ENCODE results near the gene MT1B.

The MT1B gene

GRCh38 chr16:56630134-56630533, 21.6 kb upstream of the MT1B start:
- peaks cover under 1% of the 10 kb centered on the region for H3K4me1 ChIP-seq (ENCODE audit: control insufficient read depth, insufficient read depth, low read length)
- H3K9me3 ChIP-seq (ENCODE audit: control insufficient read depth, insufficient read depth, low read length) = no peaks in the 10 kb centered on the region
- WGBS (ENCODE audit: insufficient coverage, insufficient read length) = no CpG with 5 or more reads among the region's 3 CpGs
- no peak for DNase-seq (ENCODE audit: low read depth, low spot score)
- H3K36me3 ChIP-seq (ENCODE audit: control insufficient read depth, insufficient read depth, low read length) = no peaks in the 10 kb centered on the region
- H3K4me3 ChIP-seq (ENCODE audit: low read length) = no peak overlapping the region
- H3K27ac ChIP-seq (ENCODE audit: low read length) = no peak overlapping the region
- H3K27me3 ChIP-seq (ENCODE audit: control insufficient read depth, insufficient read depth, low read length) = peaks cover 88% of the 10 kb centered on the region

GRCh38 chr16:56631197-56631596, 20.5 kb upstream of the MT1B start:
- peaks cover 2% of the 10 kb centered on the region for H3K4me1 ChIP-seq (ENCODE audit: control insufficient read depth, insufficient read depth, low read length)
- H3K36me3 ChIP-seq (ENCODE audit: control insufficient read depth, insufficient read depth, low read length) = no peaks in the 10 kb centered on the region; the same call in 1 of the 2 replicates
- H3K4me3 ChIP-seq (ENCODE audit: low read length) = no peak overlapping the region
- H3K27me3 ChIP-seq (ENCODE audit: control insufficient read depth, insufficient read depth, low read length) = peaks cover 89% of the 10 kb centered on the region
- no peak for DNase-seq (ENCODE audit: low read depth, low spot score)
- H3K9me3 ChIP-seq (ENCODE audit: control insufficient read depth, insufficient read depth, low read length) = no peaks in the 10 kb centered on the region
- no CpG with 5 or more reads among the region's 10 CpGs for WGBS (ENCODE audit: insufficient coverage, insufficient read length)
- no peak overlapping the region for H3K27ac ChIP-seq (ENCODE audit: low read length)

DNA sequence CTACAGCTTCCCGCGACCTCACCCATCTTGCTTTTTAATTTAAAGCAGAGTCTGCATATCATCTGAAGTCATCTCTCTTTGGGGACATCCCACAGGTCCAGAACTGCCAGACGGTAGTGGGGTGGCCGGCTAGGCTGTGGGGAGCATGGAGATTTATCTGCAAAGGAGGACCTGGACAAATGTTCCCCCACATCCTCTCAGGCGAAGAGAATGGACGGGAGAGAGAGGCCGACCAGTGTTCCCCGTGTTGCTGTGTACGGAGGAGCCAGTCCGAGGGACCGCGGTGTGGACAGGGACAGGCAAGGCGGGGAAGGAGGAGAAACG, 19.9 kb upstream of the MT1B start:
- Histone ChIP-seq H3K4me1 (ENCODE audit: control insufficient read depth, insufficient read depth, low read length) (peaks cover 2% of the 10 kb centered on the region; the same call in 1 of the 2 replicates), H3K36me3 (ENCODE audit: control insufficient read depth, insufficient read depth, low read length) (no peaks in the 10 kb centered on the region; the same call in 1 of the 2 replicates), H3K4me3 (ENCODE audit: low read length) (peak overlapping the region; percentile 7; the same call in 1 of the 2 replicates), H3K9me3 (ENCODE audit: control insufficient read depth, insufficient read depth, low read length) (no peaks in the 10 kb centered on the region), H3K27ac (ENCODE audit: low read length) (no peak overlapping the region), H3K27me3 (ENCODE audit: control insufficient read depth, insufficient read depth, low read length) (peaks cover 89% of the 10 kb centered on the region)
- no peak for DNase-seq (ENCODE audit: low read depth, low spot score)
- no CpG with 5 or more reads among the region's 14 CpGs for WGBS (ENCODE audit: insufficient coverage, insufficient read length)

DNA sequence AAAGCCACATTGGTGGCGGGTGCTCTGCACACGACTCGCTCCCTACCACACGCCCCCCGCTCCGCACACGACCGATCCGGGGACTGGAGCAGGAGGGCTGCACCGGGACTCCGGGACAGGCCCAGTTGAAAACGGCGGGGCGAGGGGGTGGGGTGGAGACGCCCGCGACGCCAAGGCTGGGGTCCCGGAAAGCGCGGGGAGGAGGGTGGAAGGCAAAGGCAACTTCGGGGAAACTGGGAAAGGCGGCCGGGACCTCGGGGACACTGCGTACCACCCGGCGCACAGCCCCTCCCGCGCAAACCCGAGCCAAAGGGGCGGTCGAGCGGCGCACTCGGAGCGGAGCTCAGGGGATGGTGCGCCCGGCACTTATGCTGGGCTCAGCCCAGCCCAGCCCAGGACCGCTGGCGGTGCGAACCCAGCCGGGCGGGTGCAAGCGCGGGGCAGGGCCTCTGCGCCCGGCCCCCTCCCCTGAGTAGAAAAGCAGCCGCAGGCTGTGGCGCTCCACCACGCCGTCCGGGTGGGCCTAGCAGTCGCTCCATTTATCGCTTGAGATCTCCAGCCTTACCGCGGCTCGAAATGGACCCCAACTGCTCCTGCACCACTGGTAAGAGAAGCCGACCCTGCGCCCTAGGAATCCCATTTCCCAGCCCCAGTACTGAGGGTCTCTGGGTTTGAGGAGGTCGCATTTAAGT, 19.4 kb upstream of the MT1B start, which contains the start of gene MT1M:
MT1M (plus strand) TSS at position 504 of the 692 bp plus-strand sequence; CDS start at position 577, 73 bp downstream.
- Histone ChIP-seq H3K4me1 (ENCODE audit: control insufficient read depth, insufficient read depth, low read length) (peaks cover 2% of the 10 kb centered on the region; the same call in 1 of the 2 replicates), H3K27me3 (ENCODE audit: control insufficient read depth, insufficient read depth, low read length) (peaks cover 89% of the 10 kb centered on the region), H3K9me3 (ENCODE audit: control insufficient read depth, insufficient read depth, low read length) (no peaks in the 10 kb centered on the region), H3K36me3 (ENCODE audit: control insufficient read depth, insufficient read depth, low read length) (no peaks in the 10 kb centered on the region; the same call in 1 of the 2 replicates), H3K4me3 (ENCODE audit: low read length) (peak within 1 kb of the TSS; percentile 7; the same call in 1 of the 2 replicates), H3K27ac (ENCODE audit: low read length) (no peak within 1 kb of the TSS)
- WGBS (ENCODE audit: insufficient coverage, insufficient read length) = no CpG with 5 or more reads among the region's 61 CpGs
- no peak for DNase-seq (ENCODE audit: low read depth, low spot score)

DNA sequence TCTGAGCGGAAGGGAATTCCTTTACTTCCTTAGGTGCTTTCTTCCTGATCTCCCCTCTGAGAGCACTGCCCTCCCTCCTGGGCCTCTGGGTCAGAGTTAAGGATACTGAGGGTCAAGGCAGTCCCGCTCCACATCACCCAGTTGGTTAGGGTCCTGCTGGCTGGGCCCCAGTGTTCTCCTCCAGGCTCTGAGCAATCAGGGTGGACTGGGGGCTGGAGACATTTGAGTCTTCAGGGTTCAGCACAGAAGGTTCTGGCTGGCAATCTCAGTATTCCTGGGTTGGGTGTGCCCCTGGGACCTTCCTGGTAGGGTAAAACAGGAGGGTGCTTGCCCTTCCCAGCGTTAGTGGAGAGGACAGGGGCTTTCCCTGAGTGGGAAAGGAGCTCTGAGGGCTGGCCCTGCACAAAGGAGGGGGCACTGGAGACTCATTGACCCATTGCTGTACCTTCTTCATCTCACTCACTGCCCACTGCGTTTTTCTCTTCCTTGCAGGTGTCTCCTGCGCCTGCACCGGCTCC, 18.8 kb upstream of the MT1B start:
- Histone ChIP-seq H3K4me3 (ENCODE audit: low read length) (no peak overlapping the region), H3K9me3 (ENCODE audit: control insufficient read depth, insufficient read depth, low read length) (no peaks in the 10 kb centered on the region), H3K36me3 (ENCODE audit: control insufficient read depth, insufficient read depth, low read length) (no peaks in the 10 kb centered on the region; the same call in 1 of the 2 replicates), H3K4me1 (ENCODE audit: control insufficient read depth, insufficient read depth, low read length) (peaks cover 2% of the 10 kb centered on the region; the same call in 1 of the 2 replicates), H3K27me3 (ENCODE audit: control insufficient read depth, insufficient read depth, low read length) (peaks cover 95% of the 10 kb centered on the region), H3K27ac (ENCODE audit: low read length) (no peak overlapping the region)
- no peak for DNase-seq (ENCODE audit: low read depth, low spot score)
- WGBS (ENCODE audit: insufficient coverage, insufficient read length) = no CpG with 5 or more reads among the region's 6 CpGs

- no CpG with 5 or more reads among the region's 7 CpGs for whole genome bisulfite sequencing (ENCODE audit: insufficient coverage, insufficient read length)
- DNase-seq (ENCODE audit: low read depth, low spot score) = no peak
- no peaks in the 10 kb centered on the region; the same call in 1 of the 2 replicates for H3K36me3 ChIP-seq (ENCODE audit: control insufficient read depth, insufficient read depth, low read length)
- H3K4me3 ChIP-seq (ENCODE audit: low read length) = no peak overlapping the region
- H3K4me1 ChIP-seq (ENCODE audit: control insufficient read depth, insufficient read depth, low read length) = peaks cover 2% of the 10 kb centered on the region; the same call in 1 of the 2 replicates
- peaks cover 99% of the 10 kb centered on the region for H3K27me3 ChIP-seq (ENCODE audit: control insufficient read depth, insufficient read depth, low read length)
- H3K9me3 ChIP-seq (ENCODE audit: control insufficient read depth, insufficient read depth, low read length) = no peaks in the 10 kb centered on the region
- H3K27ac ChIP-seq (ENCODE audit: low read length) = no peak overlapping the region
Observed at GRCh38 chr16:56633535-56633934, 18.2 kb upstream of the MT1B start.

- Histone ChIP-seq H3K9me3 (ENCODE audit: control insufficient read depth, insufficient read depth, low read length) (no peaks in the 10 kb centered on the region), H3K27ac (ENCODE audit: low read length) (no peak overlapping the region), H3K4me1 (ENCODE audit: control insufficient read depth, insufficient read depth, low read length) (peaks cover 2% of the 10 kb centered on the region; the same call in 1 of the 2 replicates), H3K4me3 (ENCODE audit: low read length) (peak overlapping the region; percentile 11; the same call in 1 of the 2 replicates), H3K36me3 (ENCODE audit: control insufficient read depth, insufficient read depth, low read length) (no peaks in the 10 kb centered on the region; the same call in 1 of the 2 replicates), H3K27me3 (ENCODE audit: control insufficient read depth, insufficient read depth, low read length) (peaks cover 99% of the 10 kb centered on the region)
- WGBS (ENCODE audit: insufficient coverage, insufficient read length) = no CpG with 5 or more reads among the region's 47 CpGs
- DNase-seq (ENCODE audit: low read depth, low spot score) = no peak
Observed at GRCh38 chr16:56634715-56635440, 16.8 kb upstream of the MT1B start.

DNA sequence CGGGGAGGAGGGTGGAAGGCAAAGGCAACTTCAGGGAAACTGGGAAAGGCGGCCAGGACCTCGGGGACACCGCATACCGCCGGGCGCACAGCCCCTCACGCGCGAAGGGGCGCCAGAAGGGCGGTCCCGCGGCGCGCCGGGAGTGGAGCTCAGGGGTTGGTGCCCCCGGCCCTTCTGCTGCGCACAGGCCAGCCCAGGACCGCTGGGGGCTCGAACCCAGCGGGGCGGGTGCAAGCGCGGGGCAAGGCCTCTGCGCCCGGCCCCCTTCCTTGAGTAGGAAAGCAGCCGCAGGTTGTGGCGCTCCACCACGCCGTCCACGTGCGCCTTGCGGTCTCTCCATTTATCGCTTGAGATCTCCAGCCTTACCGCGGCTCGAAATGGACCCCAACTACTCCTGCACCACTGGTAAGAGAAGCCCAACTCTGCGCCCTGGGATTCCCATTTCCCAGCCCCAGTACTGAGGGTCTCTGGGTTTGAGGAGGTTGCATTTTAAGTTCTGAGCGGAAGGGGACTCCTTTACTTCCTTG, 16.2 kb upstream of the MT1B start:
- peaks cover 97% of the 10 kb centered on the region for H3K27me3 ChIP-seq (ENCODE audit: control insufficient read depth, insufficient read depth, low read length)
- H3K36me3 ChIP-seq (ENCODE audit: control insufficient read depth, insufficient read depth, low read length) = no peaks in the 10 kb centered on the region; the same call in 1 of the 2 replicates
- WGBS (ENCODE audit: insufficient coverage, insufficient read length) = no CpG with 5 or more reads among the region's 40 CpGs
- H3K9me3 ChIP-seq (ENCODE audit: control insufficient read depth, insufficient read depth, low read length) = no peaks in the 10 kb centered on the region
- H3K4me3 ChIP-seq (ENCODE audit: low read length) = peak overlapping the region; percentile 11; the same call in 1 of the 2 replicates
- H3K4me1 ChIP-seq (ENCODE audit: control insufficient read depth, insufficient read depth, low read length) = peaks cover 2% of the 10 kb centered on the region; the same call in 1 of the 2 replicates
- no peak for DNase-seq (ENCODE audit: low read depth, low spot score)
- H3K27ac ChIP-seq (ENCODE audit: low read length) = no peak overlapping the region

DNA sequence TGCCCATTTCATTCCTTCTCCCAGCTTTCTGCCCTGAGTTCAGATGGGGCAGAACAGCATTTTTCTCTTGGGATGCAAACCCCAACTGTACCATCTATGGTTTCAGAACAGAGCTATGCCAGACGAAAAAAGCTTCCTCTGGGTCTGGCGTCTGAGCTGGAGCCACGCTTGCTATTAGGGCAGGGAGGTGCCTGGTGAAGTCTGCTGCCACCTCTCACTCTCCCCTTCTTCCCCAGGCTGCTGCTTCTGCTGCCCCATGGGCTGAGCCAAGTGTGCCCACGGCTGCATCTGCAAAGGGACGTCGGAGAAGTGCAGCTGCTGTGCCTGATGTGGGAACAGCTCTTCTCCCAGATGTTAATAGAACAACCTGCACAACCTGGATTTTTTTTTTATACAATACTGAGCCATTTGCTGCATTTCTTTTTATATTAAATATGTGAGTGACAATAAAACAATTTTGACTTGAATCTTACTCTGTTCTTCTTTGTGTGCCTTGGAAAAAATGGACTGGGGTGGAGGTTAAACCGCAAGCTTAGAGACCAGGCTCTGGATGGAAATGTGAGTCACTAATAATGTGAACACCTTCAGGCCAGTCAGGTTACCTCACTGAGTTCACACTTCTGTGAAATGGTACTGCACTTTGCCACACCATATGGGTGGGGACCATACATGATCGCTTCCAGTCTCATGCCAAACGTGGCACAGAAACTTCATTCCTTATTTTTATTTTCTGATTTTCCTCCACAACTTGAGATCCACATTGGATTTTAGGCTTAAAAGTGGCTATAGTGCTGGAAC, 14.9 kb upstream of the MT1B start:
- Histone ChIP-seq H3K9me3 (ENCODE audit: control insufficient read depth, insufficient read depth, low read length) (no peaks in the 10 kb centered on the region), H3K27me3 (ENCODE audit: control insufficient read depth, insufficient read depth, low read length) (peaks cover 97% of the 10 kb centered on the region)
- no CpG with 5 or more reads among the region's 9 CpGs for WGBS (ENCODE audit: insufficient coverage, insufficient read length)

More for the DNA sequence above, 14.9 kb upstream of the MT1B start:
- DNase-seq (ENCODE audit: low read depth, low spot score) = no peak
- Histone ChIP-seq H3K4me3 (ENCODE audit: low read length) (no peak overlapping the region), H3K36me3 (ENCODE audit: control insufficient read depth, insufficient read depth, low read length) (no peaks in the 10 kb centered on the region; the same call in 1 of the 2 replicates), H3K27ac (ENCODE audit: low read length) (no peak overlapping the region), H3K4me1 (ENCODE audit: control insufficient read depth, insufficient read depth, low read length) (peaks cover 2% of the 10 kb centered on the region; the same call in 1 of the 2 replicates)
